G401 (cell line): ENCODE results near the gene ASGR2. TPM values are rescaled to one million over a fixed set of nuclear protein-coding genes. Genes with fewer than 3 reads are reported as not detected.

Experiments used
- DNase-seq: peaks from one replicate; pipeline ENCODE4 v3.0.0-alpha.2; 2015; ENCODE audit warnings: low spot score
- in situ Hi-C: cut with HindIII; loops from 2 replicates; pipeline ENCODE4 v1.10.0; 2016; ENCODE audit warnings: low sequenced_read_pairs, mixed read lengths
- total RNA-seq: library from RNA; depleted of rRNA; stranded (reverse); fragments of >200 nt; shearing (Covaris generic); gene quantifications from 2 replicates; pipeline ENCODE4 v1.2.3, GENCODE V29; 2014; rRNA removed

ASGR2 gene
- total RNA-seq, 1 experiment from 2014 or later, result not detected

GRCh38 chr17:7078711-7079110 is 35.9 kb downstream of the ASGR2 start:
- DNase-seq, result no peak
- in situ Hi-C loops, result no loop called here

- in situ Hi-C loops, result no loop called here
- DNase-seq, result no peak
Observed at GRCh38 chr17:7077911-7078546, 36.6 kb downstream of the ASGR2 start.

GRCh38 chr17:7074931-7075330 is 39.7 kb downstream of the ASGR2 start:
- DNase-seq, result no peak
- in situ Hi-C loops, result loop anchor here (5.0 kb wide), 1 partner anchor 32 kb away; no protein-coding TSS in a partner anchor

- DNase-seq, result no peak
- in situ Hi-C loops, result loop anchor here (5.0 kb wide), 1 partner anchor 35 kb away; no protein-coding TSS in a partner anchor
Observed at GRCh38 chr17:7072406-7072805, 42.2 kb downstream of the ASGR2 start.

- in situ Hi-C loops, result loop anchor here (5.0 kb wide), 1 partner anchor 37 kb away; no protein-coding TSS in a partner anchor
- DNase-seq, result no peak
Observed at GRCh38 chr17:7070712-7071111, 43.9 kb downstream of the ASGR2 start.

- DNase-seq, result no peak
- in situ Hi-C loops, result no loop called here
Observed at GRCh38 chr17:7068268-7068667, 46.4 kb downstream of the ASGR2 start.

GRCh38 chr17:7067198-7067597 is 47.4 kb downstream of the ASGR2 start:
- in situ Hi-C loops, result no loop called here
- no peak for DNase-seq

GRCh38 chr17:7064261-7064660 is 50.4 kb downstream of the ASGR2 start:
- in situ Hi-C loops, result no loop called here
- DNase-seq, result no peak

- peak; percentile 36 for DNase-seq
- in situ Hi-C loops, result no loop called here
Observed at GRCh38 chr17:7063518-7064094, 51.0 kb downstream of the ASGR2 start.

GRCh38 chr17:7060165-7060891 is 54.3 kb downstream of the ASGR2 start:
- in situ Hi-C loops, result no loop called here
- no peak for DNase-seq

- no peak for DNase-seq
- in situ Hi-C loops, result no loop called here
Observed at GRCh38 chr17:7058831-7059447, 55.7 kb downstream of the ASGR2 start.

- in situ Hi-C loops, result no loop called here
Observed at GRCh38 chr17:7056386-7056785, 58.2 kb downstream of the ASGR2 start.

More at GRCh38 chr17:7056386-7056785, 58.2 kb downstream of the ASGR2 start:
- no peak for DNase-seq

Other genes with a start within 250 kb of the ASGR2 start
- gene ALOX12, start 118.8 kb downstream of the ASGR2 start, total RNA-seq, result not detected in 2 replicates
- gene RNASEK, start 102.2 kb downstream of the ASGR2 start, total RNA-seq, result 189 and 195 TPM in 2 replicates
- not detected in 2 replicates for gene BCL6B, start 91.8 kb downstream of the ASGR2 start, total RNA-seq
- gene SLC16A13, start 78.8 kb downstream of the ASGR2 start, total RNA-seq, result 5.3 and 9.8 TPM in 2 replicates
- gene SLC16A11, start 70.7 kb downstream of the ASGR2 start, total RNA-seq, result not detected in 2 replicates
- gene CLEC10A, start 34.6 kb downstream of the ASGR2 start, total RNA-seq, result not detected in 2 replicates
- gene ASGR1, start 64.5 kb upstream of the ASGR2 start, total RNA-seq, result 3.3 and 7.1 TPM in 2 replicates
- gene DLG4, start 105.0 kb upstream of the ASGR2 start, total RNA-seq, result 15.5 and 18.8 TPM in 2 replicates
- 399 and 405 TPM in 2 replicates for gene ACADVL, start 105.1 kb upstream of the ASGR2 start, total RNA-seq
- 89.9 and 99.0 TPM in 2 replicates for gene DVL2, start 119.7 kb upstream of the ASGR2 start, total RNA-seq
- 113 and 121 TPM in 2 replicates for gene PHF23, start 124.6 kb upstream of the ASGR2 start, total RNA-seq
- gene GABARAP, start 127.6 kb upstream of the ASGR2 start, total RNA-seq, result 227 and 249 TPM in 2 replicates
- 18.3 and 26.8 TPM in 2 replicates for gene CTDNEP1, start 136.9 kb upstream of the ASGR2 start, total RNA-seq
- gene ELP5, start 137.4 kb upstream of the ASGR2 start, total RNA-seq, result 74.1 and 95.6 TPM in 2 replicates
- gene CLDN7, start 147.7 kb upstream of the ASGR2 start, total RNA-seq, result 0.17 and 3.5 TPM in 2 replicates
- gene SLC2A4, start 166.9 kb upstream of the ASGR2 start, total RNA-seq, result 2.3 and 2.7 TPM in 2 replicates
- gene YBX2, start 179.8 kb upstream of the ASGR2 start, total RNA-seq, result 20.5 and 20.9 TPM in 2 replicates
- gene EIF5A, start 192.8 kb upstream of the ASGR2 start, total RNA-seq, result 1,140 and 1,147 TPM in 2 replicates
- gene GPS2, start 200.5 kb upstream of the ASGR2 start, total RNA-seq, result 109 and 113 TPM in 2 replicates
- 21.4 and 50.0 TPM in 2 replicates for gene NEURL4, start 214.5 kb upstream of the ASGR2 start, total RNA-seq
- 0.61 TPM in 1 of 2 replicates, not detected in the other for gene ACAP1, start 221.7 kb upstream of the ASGR2 start, total RNA-seq
- gene KCTD11, start 237.3 kb upstream of the ASGR2 start, total RNA-seq, result 12.0 and 14.3 TPM in 2 replicates
- not detected in 2 replicates for gene TMEM95, start 240.3 kb upstream of the ASGR2 start, total RNA-seq